KBM-7 (cell line): ENCODE results near the gene CRMP1.
"Not testable (repeated sequence)": the region's sequence is repeated elsewhere in the genome, so short reads cannot be mapped to it uniquely, and the experiment has no call there.

Experiments
- DNase-seq: peaks from one replicate; pipeline ENCODE4 v3.0.0-alpha.2; 2015
- in situ Hi-C: fragments of 300-500 bp; cut with MboI; formaldehyde crosslinking; loops from 2 replicates; pipeline ENCODE4 v1.14.3; 2020; ENCODE audit warnings: low sequenced_read_pairs, low pct_unique_long_range_greater_than_20kb, mixed read lengths

Gene CRMP1

GRCh38 chr4:5836943-5837342, 55.9 kb downstream of the CRMP1 start:
- in situ Hi-C loops: no loop called here
- no peak for DNase-seq

GRCh38 chr4:5828005-5828391, 64.9 kb downstream of the CRMP1 start:
- DNase-seq: no peak
- in situ Hi-C loops: no loop called here

- in situ Hi-C loops: no loop called here
- peak; percentile 43 for DNase-seq
Observed at GRCh38 chr4:5827108-5828004, 65.5 kb downstream of the CRMP1 start.

- in situ Hi-C loops: no loop called here
- DNase-seq: no peak
Observed at GRCh38 chr4:5826437-5827107, 66.3 kb downstream of the CRMP1 start.

GRCh38 chr4:5825321-5826041, 67.4 kb downstream of the CRMP1 start:
- no peak for DNase-seq
- in situ Hi-C loops: no loop called here

- in situ Hi-C loops: no loop called here
- DNase-seq: peak; percentile 45
Observed at GRCh38 chr4:5824635-5825034, 68.3 kb downstream of the CRMP1 start.

GRCh38 chr4:5824227-5824626, 68.7 kb downstream of the CRMP1 start:
- in situ Hi-C loops: no loop called here

GRCh38 chr4:5823542-5824211, 69.2 kb downstream of the CRMP1 start:
- in situ Hi-C loops: no loop called here
- DNase-seq: no peak

More at GRCh38 chr4:5824227-5824626, 68.7 kb downstream of the CRMP1 start:
- DNase-seq: no peak

GRCh38 chr4:5822619-5823018, 70.3 kb downstream of the CRMP1 start:
- in situ Hi-C loops: no loop called here
- DNase-seq: no peak

GRCh38 chr4:5821665-5822358, 71.1 kb downstream of the CRMP1 start:
- DNase-seq: no peak
- in situ Hi-C loops: no loop called here

- in situ Hi-C loops: no loop called here
Observed at GRCh38 chr4:5816851-5817375, 76.0 kb downstream of the CRMP1 start.

GRCh38 chr4:5816101-5816500, 76.8 kb downstream of the CRMP1 start:
- in situ Hi-C loops: no loop called here
- no peak for DNase-seq

More at GRCh38 chr4:5816851-5817375, 76.0 kb downstream of the CRMP1 start:
- no peak for DNase-seq

- no peak for DNase-seq
- in situ Hi-C loops: no loop called here
Observed at GRCh38 chr4:5815641-5816040, 77.2 kb downstream of the CRMP1 start.

- no peak for DNase-seq
- in situ Hi-C loops: no loop called here
Observed at GRCh38 chr4:5814421-5814820, 78.5 kb downstream of the CRMP1 start.

GRCh38 chr4:5813882-5814255, 79.0 kb downstream of the CRMP1 start:
- no peak for DNase-seq
- in situ Hi-C loops: no loop called here

- in situ Hi-C loops: no loop called here
- peak; percentile 58 for DNase-seq
Observed at GRCh38 chr4:5812506-5813229, 80.2 kb downstream of the CRMP1 start.

GRCh38 chr4:5812057-5812456, 80.8 kb downstream of the CRMP1 start:
- DNase-seq, in situ Hi-C loops: not testable (repeated sequence)
